Measurements from ENCODE around the gene TOPAZ1.

GRCh38 chr3:44323341-44323955 lies 81.8 kb downstream of the TOPAZ1 start:
- TF ChIP-seq EP300 (IDR thresholded peaks at IDR 0.05) (no peak), POLR2A (IDR thresholded peaks at IDR 0.05) (no peak)
- TF ChIP-seq, protein P1, sequence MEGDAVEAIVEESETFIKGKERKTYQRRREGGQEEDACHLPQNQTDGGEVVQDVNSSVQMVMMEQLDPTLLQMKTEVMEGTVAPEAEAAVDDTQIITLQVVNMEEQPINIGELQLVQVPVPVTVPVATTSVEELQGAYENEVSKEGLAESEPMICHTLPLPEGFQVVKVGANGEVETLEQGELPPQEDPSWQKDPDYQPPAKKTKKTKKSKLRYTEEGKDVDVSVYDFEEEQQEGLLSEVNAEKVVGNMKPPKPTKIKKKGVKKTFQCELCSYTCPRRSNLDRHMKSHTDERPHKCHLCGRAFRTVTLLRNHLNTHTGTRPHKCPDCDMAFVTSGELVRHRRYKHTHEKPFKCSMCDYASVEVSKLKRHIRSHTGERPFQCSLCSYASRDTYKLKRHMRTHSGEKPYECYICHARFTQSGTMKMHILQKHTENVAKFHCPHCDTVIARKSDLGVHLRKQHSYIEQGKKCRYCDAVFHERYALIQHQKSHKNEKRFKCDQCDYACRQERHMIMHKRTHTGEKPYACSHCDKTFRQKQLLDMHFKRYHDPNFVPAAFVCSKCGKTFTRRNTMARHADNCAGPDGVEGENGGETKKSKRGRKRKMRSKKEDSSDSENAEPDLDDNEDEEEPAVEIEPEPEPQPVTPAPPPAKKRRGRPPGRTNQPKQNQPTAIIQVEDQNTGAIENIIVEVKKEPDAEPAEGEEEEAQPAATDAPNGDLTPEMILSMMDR (IDR thresholded peaks at IDR 0.05): peak; percentile 56 to 73 (median 66)
